Liver (tissue), 9 donors: ENCODE measurements around the gene FUOM. TPM values are rescaled to one million over a fixed set of nuclear protein-coding genes. Genes with fewer than 3 reads are reported as not detected.
"Not testable (repeated sequence)": the region's sequence is repeated elsewhere in the genome, so short reads cannot be mapped to it uniquely, and the experiment has no call there.

Experiments used
- DNase-seq: peaks from one replicate; pipeline ENCODE4 v3.0.0-alpha.2; 2017; ENCODE audit warnings: low spot score
- H3K27ac ChIP-seq, 2 donors: one replicate each; pipeline ENCODE4 v1.7.0; 2013; ENCODE audit warnings: inconsistent platforms in 2 of 2, low read length in 2 of 2, control low read depth in 1 of 2, low read depth in 1 of 2, mild to moderate bottlenecking in 1 of 2
- H3K27me3 ChIP-seq, 4 donors: one replicate each; pipeline versions ENCODE4 v1.6.1 to v1.7.0; 2013; ENCODE audit warnings: low read length in 3 of 4, inconsistent platforms in 1 of 4, mild to moderate bottlenecking in 1 of 4, moderate library complexity in 1 of 4; ENCODE audit not compliant: control insufficient read depth in 4 of 4, insufficient read depth in 4 of 4
- H3K36me3 ChIP-seq, 4 donors: one replicate each; pipeline versions ENCODE4 v1.6.1 to v1.7.0; 2013; ENCODE audit warnings: low read length in 3 of 4, mild to moderate bottlenecking in 3 of 4, low read depth in 1 of 4, moderate library complexity in 1 of 4; ENCODE audit not compliant: control insufficient read depth in 4 of 4, insufficient read depth in 3 of 4
- H3K4me1 ChIP-seq, 4 donors: one replicate each; pipeline versions ENCODE4 v1.6.1 to v1.7.0; 2013; ENCODE audit warnings: low read length in 3 of 4, mild to moderate bottlenecking in 3 of 4, moderate library complexity in 1 of 4; ENCODE audit not compliant: control insufficient read depth in 4 of 4, insufficient read depth in 4 of 4
- H3K4me3 ChIP-seq, 3 donors: one replicate each; pipeline versions ENCODE4 v1.6.1 to v1.7.0; 2013; ENCODE audit warnings: low read length in 3 of 3, control low read depth in 1 of 3, low read depth in 1 of 3, mild to moderate bottlenecking in 1 of 3
- H3K9ac ChIP-seq, 2 donors: one replicate each; pipeline ENCODE4 v1.7.0; 2013; ENCODE audit warnings: low read length in 2 of 2, mild to moderate bottlenecking in 2 of 2, moderate library complexity in 2 of 2, control low read depth in 1 of 2, low read depth in 1 of 2
- H3K9me3 ChIP-seq, 4 donors: one replicate each; pipeline versions ENCODE4 v1.6.1 to v1.7.0; 2013; ENCODE audit warnings: low read length in 3 of 4; ENCODE audit not compliant: control insufficient read depth in 4 of 4
- ATF3 ChIP-seq: IDR thresholded peaks from 2 replicates; pipeline ENCODE4 v1.6.1; 2016; ENCODE audit warnings: antibody characterized with exemption
- CTCF ChIP-seq: fragments of 150-350 bp; IDR thresholded peaks from 2 replicates; pipeline ENCODE4 v1.5.1; 2017; ENCODE audit warnings: improper control_type of control experiment, low read depth, low read length; ENCODE audit not compliant: missing input control
- EGR1 ChIP-seq, 2 donors: IDR thresholded peaks; 2 replicates each; pipeline ENCODE4 v1.6.1; 2016 to 2018; ENCODE audit warnings: antibody characterized with exemption in 2 of 2, low read depth in 2 of 2
- FOXA1 ChIP-seq: IDR thresholded peaks from 2 replicates; pipeline ENCODE4 v1.6.1; 2016; ENCODE audit warnings: antibody characterized with exemption
- FOXA2 ChIP-seq: IDR thresholded peaks from 2 replicates; pipeline ENCODE4 v1.6.1; 2016; ENCODE audit warnings: antibody characterized with exemption
- HNF4G ChIP-seq: IDR thresholded peaks from 2 replicates; pipeline ENCODE4 v1.6.1; 2016; ENCODE audit warnings: antibody characterized with exemption
- MAX ChIP-seq: IDR thresholded peaks from 2 replicates; pipeline ENCODE4 v1.6.1; 2016; ENCODE audit warnings: antibody characterized with exemption
- NR2F2 ChIP-seq: IDR thresholded peaks from 2 replicates; pipeline ENCODE4 v1.6.1; 2016; ENCODE audit warnings: antibody characterized with exemption
- SP1 ChIP-seq: IDR thresholded peaks from 2 replicates; pipeline ENCODE4 v1.6.1; 2018; ENCODE audit warnings: antibody characterized with exemption, mild to moderate bottlenecking
- TAF1 ChIP-seq: conservative IDR thresholded peaks from 2 replicates; pipeline ENCODE4 v1.6.1; 2016; ENCODE audit warnings: antibody characterized with exemption, mild to moderate bottlenecking
- YY1 ChIP-seq: IDR thresholded peaks from 2 replicates; pipeline ENCODE4 v1.6.1; 2016; ENCODE audit warnings: antibody characterized with exemption, mild to moderate bottlenecking
- ZBTB33 ChIP-seq: IDR thresholded peaks from 2 replicates; pipeline ENCODE4 v1.6.1; 2016; ENCODE audit warnings: antibody characterized with exemption
- WGBS: extraction: QIAGEN DNeasy Blood & Tissue Kit; methylation state at CpG from one replicate; pipeline ENCODE4 v1.1.7; 2013; 5-methylcytosine and 5-hydroxymethylcytosine counted together
- polyA plus RNA-seq, 2 donors: library from polyadenylated mRNA; stranded (reverse) in 1 of 2; unstranded in 1 of 2; fragments of 200-250 nt in 1 of 2; fragments of >200 nt in 1 of 2; fragmentation: Nextera tagmentation in 1 of 2; extraction: Ambion mirVana in 1 of 2; gene quantifications; one replicate each; pipeline versions ENCODE4 v1.2.1 to v1.2.3, GENCODE V29; 2013 to 2015
- total RNA-seq, 2 donors: library from RNA; depleted of rRNA; stranded (reverse); fragments of >200 nt; gene quantifications; one replicate each; pipeline ENCODE4 v1.2.3, GENCODE V29; 2014
- donor health status: healthy.
- donor health status: healthy.
- donor health status: healthy.
- donor health status: healthy.
- donor health status: healthy.

Gene FUOM
- total and polyA plus RNA-seq, 4 donors: 24.3 to 194 (median 96.0) TPM

GRCh38 chr10:133372507-133372906 is 14.7 kb upstream of the FUOM start:
- DNase-seq: no peak
- 22% methylated on average over 20 of the region's 20 CpGs for WGBS
- TF ChIP-seq TAF1 (no peak), MAX (no peak)
- peak overlapping the region in 1 of 2 donors; percentile 6 for H3K27ac ChIP-seq
- H3K9me3 ChIP-seq: no peaks in the 10 kb centered on the region
- H3K27me3 ChIP-seq: no peaks in the 10 kb centered on the region
- peak overlapping the region; percentile 42 to 92 (median 70) for H3K4me3 ChIP-seq
- H3K4me1 ChIP-seq: peaks cover 10 to 54% (median 34%) of the 10 kb centered on the region in 4 donors
- H3K9ac ChIP-seq: peak overlapping the region in 1 of 2 donors; percentile 19
- H3K36me3 ChIP-seq: peaks cover 15 to 25% (median 22%) of the 10 kb centered on the region in 4 donors

GRCh38 chr10:133370030-133370786 is 12.4 kb upstream of the FUOM start:
- TF ChIP-seq HNF4G (no peak), SP1 (no peak), EGR1 (IDR thresholded peaks at IDR 0.05; ENCODE audit: low read depth in 2 of 2) (no peak), FOXA2 (no peak), ZBTB33 (no peak), YY1 (no peak), CTCF (no peak), FOXA1 (no peak)
- H3K36me3 ChIP-seq: peaks cover 25 to 43% (median 41%) of the 10 kb centered on the region in 4 donors
- 91% methylated on average over 24 of the region's 24 CpGs for WGBS
- no peak overlapping the region for H3K27ac ChIP-seq
- H3K4me1 ChIP-seq: peaks cover 8 to 42% (median 25%) of the 10 kb centered on the region in 4 donors
- H3K4me3 ChIP-seq: no peak overlapping the region
- no peaks in the 10 kb centered on the region for H3K9me3 ChIP-seq
- H3K27me3 ChIP-seq: no peaks in the 10 kb centered on the region
- no peak for DNase-seq
- H3K9ac ChIP-seq: no peak overlapping the region

GRCh38 chr10:133368153-133368552 is 10.3 kb upstream of the FUOM start:
- H3K36me3 ChIP-seq: peaks cover 30 to 59% (median 52%) of the 10 kb centered on the region in 4 donors
- 93% methylated on average over 7 of the region's 7 CpGs for WGBS
- H3K27ac ChIP-seq: no peak overlapping the region
- no peaks in the 10 kb centered on the region for H3K27me3 ChIP-seq
- no peak for DNase-seq
- H3K9me3 ChIP-seq: no peaks in the 10 kb centered on the region
- no peak overlapping the region for H3K4me3 ChIP-seq
- H3K4me1 ChIP-seq: peaks cover 3 to 34% (median 19%) of the 10 kb centered on the region in 4 donors
- no peak overlapping the region for H3K9ac ChIP-seq
- TF ChIP-seq ATF3 (no peak), NR2F2 (no peak)

GRCh38 chr10:133367461-133367860 is 9.6 kb upstream of the FUOM start:
- Histone ChIP-seq H3K36me3 (peaks cover 35 to 66% (median 56%) of the 10 kb centered on the region in 4 donors), H3K4me1 (peaks cover 3 to 34% (median 19%) of the 10 kb centered on the region in 4 donors)
- not testable (repeated sequence) for H3K27ac ChIP-seq, DNase-seq, H3K9me3 ChIP-seq, H3K9ac ChIP-seq, H3K27me3 ChIP-seq, H3K4me3 ChIP-seq
- WGBS: 90% methylated on average over 4 of the region's 7 CpGs
